NB4 (cell line): ENCODE measurements around the gene LYPD6B.
"Not testable (repeated sequence)": the region's sequence is repeated elsewhere in the genome, so short reads cannot be mapped to it uniquely, and the experiment has no call there.

Experiments
- DNase-seq: peaks from one replicate; pipeline ENCODE4 v3.0.0; 2010; ENCODE audit warnings: low read depth
- H3K4me3 ChIP-seq: one replicate; pipeline ENCODE4 v1.5.1; 2011; ENCODE audit warnings: mild to moderate bottlenecking, low read depth, low read length, moderate library complexity
- CTCF ChIP-seq: IDR thresholded peaks from one replicate; pipeline ENCODE4 v1.5.1; 2012; ENCODE audit warnings: low read depth, low read length
- MAX ChIP-seq: IDR thresholded peaks from 2 replicates; pipeline ENCODE4 v1.6.1; 2011; ENCODE audit warnings: low read depth, low read length
- MYC ChIP-seq: IDR thresholded peaks from 2 replicates; pipeline ENCODE4 v1.6.1; 2011; ENCODE audit warnings: low read depth, low read length
- POLR2A ChIP-seq: IDR thresholded peaks from 2 replicates; pipeline ENCODE4 v1.6.1; 2011; ENCODE audit warnings: mild to moderate bottlenecking; ENCODE audit not compliant: insufficient read length; ENCODE audit errors: extremely low read depth

The LYPD6B gene

GRCh38 chr2:149235816-149236375 lies 197.4 kb downstream of the LYPD6B start:
- no peak for TF ChIP-seq CTCF
- no peak for TF ChIP-seq MAX
- TF ChIP-seq POLR2A = no peak
- no peak for TF ChIP-seq MYC
- DNase-seq = no peak
- H3K4me3 ChIP-seq = no peak overlapping the region

GRCh38 chr2:149236410-149236809 lies 197.9 kb downstream of the LYPD6B start:
- no peak for TF ChIP-seq MYC
- no peak for TF ChIP-seq MAX
- TF ChIP-seq POLR2A = no peak
- no peak for TF ChIP-seq CTCF
- no peak overlapping the region for H3K4me3 ChIP-seq
- DNase-seq = no peak

GRCh38 chr2:149246186-149246585 lies 207.7 kb downstream of the LYPD6B start:
- TF ChIP-seq CTCF (no peak), MYC (no peak), MAX (no peak), POLR2A (no peak)
- DNase-seq = no peak
- H3K4me3 ChIP-seq = no peak overlapping the region

GRCh38 chr2:149251436-149251835 lies 212.9 kb downstream of the LYPD6B start:
- DNase-seq, H3K4me3 ChIP-seq: not testable (repeated sequence)

GRCh38 chr2:149256877-149257276 lies 218.4 kb downstream of the LYPD6B start:
- H3K4me3 ChIP-seq, DNase-seq: not testable (repeated sequence)

GRCh38 chr2:149258531-149258930 lies 220.0 kb downstream of the LYPD6B start:
- no peak for DNase-seq
- TF ChIP-seq MYC (no peak), POLR2A (no peak), CTCF (no peak), MAX (no peak)
- no peak overlapping the region for H3K4me3 ChIP-seq

- TF ChIP-seq CTCF (no peak), MAX (no peak), MYC (no peak), POLR2A (no peak)
- no peak for DNase-seq
- H3K4me3 ChIP-seq = no peak overlapping the region
These were observed 220.6 kb downstream of the LYPD6B start for GRCh38 chr2:149259136-149259535.
